Measurements from ENCODE around the gene SSRP1.

The SSRP1 gene

GRCh38 chr11:57300785-57301184, 34.9 kb downstream of the SSRP1 start:
- H3K36me3 ChIP-seq (ENCODE audit: control insufficient read depth in 2 of 2, insufficient read depth in 1 of 2, low read length in 2 of 2) = peaks cover 0 to 57% of the 10 kb centered on the region in 2 experiments; a peak in 2 of 3 replicates
- CTCF ChIA-PET = no interaction called here
- no peak overlapping the region for H3K4me3 ChIP-seq (ENCODE audit: low read depth, low read length)
- TF ChIP-seq SCRT1 (tag by site-specific recombination; IDR thresholded peaks at IDR 0.05; ENCODE audit: borderline replicate concordance) = no peak
- no peaks in the 10 kb centered on the region for H3K4me1 ChIP-seq (ENCODE audit: control insufficient read depth, insufficient read depth, low read length)
- POLR2A ChIA-PET = no interaction called here
- no peak overlapping the region for H3K27ac ChIP-seq (ENCODE audit: extremely low read depth, low read depth, low read length)
- no peaks in the 10 kb centered on the region for H3K9me3 ChIP-seq (ENCODE audit: control insufficient read depth, insufficient read depth, low read depth, low read length)

GRCh38 chr11:57299150-57299737, 36.4 kb downstream of the SSRP1 start:
- no peak overlapping the region for H3K27ac ChIP-seq (ENCODE audit: extremely low read depth, low read depth, low read length)
- H3K4me3 ChIP-seq (ENCODE audit: low read depth, low read length) = no peak overlapping the region
- peaks cover 0 to 57% of the 10 kb centered on the region in 2 experiments; a peak in 2 of 3 replicates for H3K36me3 ChIP-seq (ENCODE audit: control insufficient read depth in 2 of 2, insufficient read depth in 1 of 2, low read length in 2 of 2)
- H3K4me1 ChIP-seq (ENCODE audit: control insufficient read depth, insufficient read depth, low read length) = peaks cover 3% of the 10 kb centered on the region; the same call in 1 of the 2 replicates
- CTCF ChIA-PET = no interaction called here
- POLR2A ChIA-PET = no interaction called here
- TF ChIP-seq ZNF146 (tag by site-specific recombination; IDR thresholded peaks at IDR 0.05) = no peak
- TF ChIP-seq ZNF404 (tag by site-specific recombination; IDR thresholded peaks at IDR 0.05) = no peak
- no peak for TF ChIP-seq SP2 (tag by site-specific recombination; IDR thresholded peaks at IDR 0.05)
- TF ChIP-seq ZNF629 (tag by site-specific recombination; IDR thresholded peaks at IDR 0.05) = no peak
- TF ChIP-seq ZNF211 (tag by site-specific recombination; IDR thresholded peaks at IDR 0.05; ENCODE audit: low read depth) = no peak
- no peak for TF ChIP-seq ZNF654 (tag by site-specific recombination; IDR thresholded peaks at IDR 0.05; ENCODE audit: low read depth)
- TF ChIP-seq ZBTB7A (tag by site-specific recombination; IDR thresholded peaks at IDR 0.05; ENCODE audit: low read depth) = no peak
- no peak for TF ChIP-seq ZNF362 (tag by site-specific recombination; IDR thresholded peaks at IDR 0.05)
- no peak for TF ChIP-seq ZNF433 (tag by site-specific recombination; IDR thresholded peaks at IDR 0.05; ENCODE audit: low read depth)
- TF ChIP-seq ZNF184 (tag by site-specific recombination; IDR thresholded peaks at IDR 0.05) = no peak
- no peak for TF ChIP-seq REST (tag by site-specific recombination; IDR thresholded peaks at IDR 0.05)
- TF ChIP-seq ZBTB44 (tag by site-specific recombination; IDR thresholded peaks at IDR 0.05) = no peak
- TF ChIP-seq ZNF791 (tag by site-specific recombination; IDR thresholded peaks at IDR 0.05) = no peak
- no peak for TF ChIP-seq TCF7L2 (IDR thresholded peaks at IDR 0.05; ENCODE audit: borderline replicate concordance, low read depth, low read length)
- TF ChIP-seq IKZF3 (tag by site-specific recombination; IDR thresholded peaks at IDR 0.05) = no peak
- no peak for TF ChIP-seq ZNF311 (tag by site-specific recombination; IDR thresholded peaks at IDR 0.05; ENCODE audit: borderline replicate concordance)
- TF ChIP-seq GLIS1 (tag by site-specific recombination; IDR thresholded peaks at IDR 0.05) = no peak
- TF ChIP-seq ZNF843 (tag by site-specific recombination; IDR thresholded peaks at IDR 0.05) = no peak
- no peak for TF ChIP-seq HOXA7 (CRISPR knock-in tag; IDR thresholded peaks at IDR 0.05; ENCODE audit: borderline replicate concordance)
- TF ChIP-seq ZNF624 (tag by site-specific recombination; IDR thresholded peaks at IDR 0.05) = no peak
- no peaks in the 10 kb centered on the region for H3K9me3 ChIP-seq (ENCODE audit: control insufficient read depth, insufficient read depth, low read depth, low read length)

Data from HEK293 (cell line).